ENCODE data around the gene GOLPH3.

Gene GOLPH3

GRCh38 chr5:32099486-32100035 is 74.6 kb downstream of the GOLPH3 start:
- TF ChIP-seq, protein P1, sequence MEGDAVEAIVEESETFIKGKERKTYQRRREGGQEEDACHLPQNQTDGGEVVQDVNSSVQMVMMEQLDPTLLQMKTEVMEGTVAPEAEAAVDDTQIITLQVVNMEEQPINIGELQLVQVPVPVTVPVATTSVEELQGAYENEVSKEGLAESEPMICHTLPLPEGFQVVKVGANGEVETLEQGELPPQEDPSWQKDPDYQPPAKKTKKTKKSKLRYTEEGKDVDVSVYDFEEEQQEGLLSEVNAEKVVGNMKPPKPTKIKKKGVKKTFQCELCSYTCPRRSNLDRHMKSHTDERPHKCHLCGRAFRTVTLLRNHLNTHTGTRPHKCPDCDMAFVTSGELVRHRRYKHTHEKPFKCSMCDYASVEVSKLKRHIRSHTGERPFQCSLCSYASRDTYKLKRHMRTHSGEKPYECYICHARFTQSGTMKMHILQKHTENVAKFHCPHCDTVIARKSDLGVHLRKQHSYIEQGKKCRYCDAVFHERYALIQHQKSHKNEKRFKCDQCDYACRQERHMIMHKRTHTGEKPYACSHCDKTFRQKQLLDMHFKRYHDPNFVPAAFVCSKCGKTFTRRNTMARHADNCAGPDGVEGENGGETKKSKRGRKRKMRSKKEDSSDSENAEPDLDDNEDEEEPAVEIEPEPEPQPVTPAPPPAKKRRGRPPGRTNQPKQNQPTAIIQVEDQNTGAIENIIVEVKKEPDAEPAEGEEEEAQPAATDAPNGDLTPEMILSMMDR (conservative IDR thresholded peaks at IDR 0.05; ENCODE audit: low read depth, low read length), result no peak
- no peak overlapping the region for H3K4me3 ChIP-seq (ENCODE audit: low read length)
- DNase-seq (ENCODE audit: low read depth), result no peak

- TF ChIP-seq, protein P1 (conservative IDR thresholded peaks at IDR 0.05; ENCODE audit: low read depth, low read length), result no peak
- DNase-seq (ENCODE audit: low read depth), result no peak
- H3K4me3 ChIP-seq (ENCODE audit: low read length), result no peak overlapping the region
Measured at GRCh38 chr5:32098890-32099310, 75.2 kb downstream of the GOLPH3 start.

DNA sequence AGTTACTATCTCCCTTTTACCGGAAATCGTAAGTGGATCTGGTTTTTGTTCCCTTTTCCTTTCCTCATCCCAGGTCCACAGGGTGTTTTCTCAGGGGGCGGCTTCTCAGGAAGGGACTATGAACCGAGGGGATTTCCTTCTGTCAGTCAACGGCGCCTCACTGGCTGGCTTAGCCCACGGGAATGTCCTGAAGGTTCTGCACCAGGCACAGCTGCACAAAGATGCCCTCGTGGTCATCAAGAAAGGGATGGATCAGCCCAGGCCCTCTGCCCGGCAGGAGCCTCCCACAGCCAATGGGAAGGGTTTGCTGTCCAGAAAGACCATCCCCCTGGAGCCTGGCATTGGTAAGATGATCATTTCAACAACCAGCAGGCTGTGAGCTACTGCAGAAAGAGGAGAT is 75.8 kb downstream of the GOLPH3 start:
- no peak overlapping the region for H3K4me3 ChIP-seq (ENCODE audit: low read length)
- TF ChIP-seq, protein P1 (conservative IDR thresholded peaks at IDR 0.05; ENCODE audit: low read depth, low read length), result no peak
- no peak for DNase-seq (ENCODE audit: low read depth)

DNA sequence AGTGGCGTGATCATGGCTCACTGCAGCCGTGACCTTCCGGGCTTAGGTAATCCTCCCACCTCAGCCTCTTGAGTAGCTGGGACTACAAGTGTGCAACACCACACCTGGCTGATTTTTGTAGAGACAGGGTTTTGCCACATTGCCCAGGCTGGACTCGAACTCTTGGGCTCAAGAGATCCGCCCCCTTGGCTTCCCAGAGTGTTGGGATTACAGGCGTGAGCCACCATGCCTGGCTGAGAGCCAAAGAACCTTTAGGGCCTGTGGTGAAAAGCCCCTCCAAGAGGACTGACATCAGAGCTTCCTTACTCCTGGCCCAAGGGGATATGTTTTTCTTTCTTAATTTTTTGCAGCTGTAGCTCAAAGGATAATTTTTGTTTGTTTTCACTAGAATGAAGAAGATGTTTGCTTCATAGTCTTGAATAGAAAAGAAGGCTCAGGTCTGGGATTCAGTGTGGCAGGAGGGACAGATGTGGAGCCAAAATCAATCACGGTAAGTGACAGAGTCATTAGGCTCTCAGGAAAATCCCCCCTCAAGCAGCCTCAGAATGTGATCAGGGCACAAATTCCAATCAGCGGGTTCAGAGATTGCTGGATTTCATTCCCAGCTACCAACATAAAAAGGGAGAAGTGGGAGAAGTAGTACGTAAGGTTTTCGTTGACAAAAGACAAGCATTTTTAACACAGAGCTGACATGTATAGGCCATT is 77.1 kb downstream of the GOLPH3 start:
- TF ChIP-seq, protein P1 (conservative IDR thresholded peaks at IDR 0.05; ENCODE audit: low read depth, low read length), result no peak
- no peak overlapping the region for H3K4me3 ChIP-seq (ENCODE audit: low read length)
- no peak for DNase-seq (ENCODE audit: low read depth)

GRCh38 chr5:32095261-32095671 is 78.9 kb downstream of the GOLPH3 start:
- DNase-seq (ENCODE audit: low read depth), result no peak

GRCh38 chr5:32094691-32095090 is 79.4 kb downstream of the GOLPH3 start:
- TF ChIP-seq, protein P1 (conservative IDR thresholded peaks at IDR 0.05; ENCODE audit: low read depth, low read length), result no peak
- DNase-seq (ENCODE audit: low read depth), result no peak
- no peak overlapping the region for H3K4me3 ChIP-seq (ENCODE audit: low read length)

More at GRCh38 chr5:32095261-32095671, 78.9 kb downstream of the GOLPH3 start:
- TF ChIP-seq, protein P1 (conservative IDR thresholded peaks at IDR 0.05; ENCODE audit: low read depth, low read length), result no peak
- H3K4me3 ChIP-seq (ENCODE audit: low read length), result no peak overlapping the region
